Hepatocyte (in vitro differentiated cells): ENCODE measurements around the gene PDHX.

Experiments used
- EZH2 ChIP-seq: fragments of 200-600 bp; sonication (generic); IDR thresholded peaks from 2 replicates; pipeline ENCODE4 v1.6.1; 2016; ENCODE audit warnings: antibody characterized with exemption, mild to moderate bottlenecking, borderline replicate concordance
- EZH2phosphoT487 ChIP-seq: fragments of 200-600 bp; sonication (generic); IDR thresholded peaks from one replicate; pipeline ENCODE4 v1.6.1; 2018; ENCODE audit warnings: antibody characterized with exemption, mild to moderate bottlenecking, low read depth, moderate library complexity; ENCODE audit not compliant: unreplicated experiment, severe bottlenecking
- TF ChIP-seq, protein P1 (sequence below): fragments of 200-600 bp; sonication (generic); IDR thresholded peaks from 2 replicates; pipeline ENCODE4 v1.5.1; 2016; ENCODE audit warnings: antibody characterized with exemption, mild to moderate bottlenecking; ENCODE audit not compliant: poor library complexity

- TF ChIP-seq EZH2 (no peak), EZH2phosphoT487 (no peak)
- TF ChIP-seq, protein P1, sequence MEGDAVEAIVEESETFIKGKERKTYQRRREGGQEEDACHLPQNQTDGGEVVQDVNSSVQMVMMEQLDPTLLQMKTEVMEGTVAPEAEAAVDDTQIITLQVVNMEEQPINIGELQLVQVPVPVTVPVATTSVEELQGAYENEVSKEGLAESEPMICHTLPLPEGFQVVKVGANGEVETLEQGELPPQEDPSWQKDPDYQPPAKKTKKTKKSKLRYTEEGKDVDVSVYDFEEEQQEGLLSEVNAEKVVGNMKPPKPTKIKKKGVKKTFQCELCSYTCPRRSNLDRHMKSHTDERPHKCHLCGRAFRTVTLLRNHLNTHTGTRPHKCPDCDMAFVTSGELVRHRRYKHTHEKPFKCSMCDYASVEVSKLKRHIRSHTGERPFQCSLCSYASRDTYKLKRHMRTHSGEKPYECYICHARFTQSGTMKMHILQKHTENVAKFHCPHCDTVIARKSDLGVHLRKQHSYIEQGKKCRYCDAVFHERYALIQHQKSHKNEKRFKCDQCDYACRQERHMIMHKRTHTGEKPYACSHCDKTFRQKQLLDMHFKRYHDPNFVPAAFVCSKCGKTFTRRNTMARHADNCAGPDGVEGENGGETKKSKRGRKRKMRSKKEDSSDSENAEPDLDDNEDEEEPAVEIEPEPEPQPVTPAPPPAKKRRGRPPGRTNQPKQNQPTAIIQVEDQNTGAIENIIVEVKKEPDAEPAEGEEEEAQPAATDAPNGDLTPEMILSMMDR: no peak
Observed at GRCh38 chr11:34904421-34904955, 11.9 kb upstream of the PDHX start.
